UCSD-AML1 (cell line): ENCODE measurements around the gene KNDC1.
"Not testable (repeated sequence)": the region's sequence is repeated elsewhere in the genome, so short reads cannot be mapped to it uniquely, and the experiment has no call there.

Experiments
- DNase-seq: peaks from one replicate; lab custom pipeline; 2025; ENCODE audit not compliant: unreplicated experiment; lab: John Stamatoyannopoulos, UW

Gene KNDC1

DNA sequence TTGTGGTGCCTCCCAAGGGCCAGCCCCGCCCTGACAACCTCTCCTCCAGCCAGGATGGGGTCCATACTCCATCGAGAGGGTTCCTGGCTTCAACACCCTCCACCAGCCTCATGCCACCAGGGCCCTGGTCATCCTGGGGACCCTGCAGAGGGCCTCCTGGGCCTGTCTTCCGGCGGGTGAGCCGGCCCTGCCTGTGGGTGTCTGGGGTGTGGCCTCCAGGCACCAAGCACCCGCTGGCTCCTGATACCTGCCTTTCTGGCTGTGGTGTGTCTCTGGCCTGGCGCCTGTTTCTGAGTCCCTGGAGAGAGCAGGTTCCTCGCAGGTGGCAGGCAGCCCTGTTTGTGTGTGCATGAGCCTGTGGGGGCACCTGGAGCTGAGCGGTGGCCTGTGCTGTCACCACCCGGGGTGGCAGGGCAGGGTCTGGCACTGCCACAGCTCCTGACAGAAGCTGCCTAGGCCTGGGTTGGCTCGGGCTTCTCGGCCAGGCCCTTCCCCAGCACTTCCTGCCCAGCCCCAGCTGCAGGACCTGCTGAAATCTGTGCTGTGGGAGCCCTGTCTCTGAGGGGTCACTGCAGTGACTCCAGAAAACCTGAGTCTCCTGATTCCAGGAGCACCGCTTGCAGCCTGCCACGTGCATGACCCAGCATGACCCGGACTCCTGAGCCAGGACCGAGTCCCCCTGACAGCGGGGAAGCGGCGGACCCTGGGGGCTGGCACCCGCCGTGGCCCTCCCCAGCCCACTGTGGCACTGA, 98.2 kb downstream of the KNDC1 start:
- DNase-seq, result peak; percentile 50

DNA sequence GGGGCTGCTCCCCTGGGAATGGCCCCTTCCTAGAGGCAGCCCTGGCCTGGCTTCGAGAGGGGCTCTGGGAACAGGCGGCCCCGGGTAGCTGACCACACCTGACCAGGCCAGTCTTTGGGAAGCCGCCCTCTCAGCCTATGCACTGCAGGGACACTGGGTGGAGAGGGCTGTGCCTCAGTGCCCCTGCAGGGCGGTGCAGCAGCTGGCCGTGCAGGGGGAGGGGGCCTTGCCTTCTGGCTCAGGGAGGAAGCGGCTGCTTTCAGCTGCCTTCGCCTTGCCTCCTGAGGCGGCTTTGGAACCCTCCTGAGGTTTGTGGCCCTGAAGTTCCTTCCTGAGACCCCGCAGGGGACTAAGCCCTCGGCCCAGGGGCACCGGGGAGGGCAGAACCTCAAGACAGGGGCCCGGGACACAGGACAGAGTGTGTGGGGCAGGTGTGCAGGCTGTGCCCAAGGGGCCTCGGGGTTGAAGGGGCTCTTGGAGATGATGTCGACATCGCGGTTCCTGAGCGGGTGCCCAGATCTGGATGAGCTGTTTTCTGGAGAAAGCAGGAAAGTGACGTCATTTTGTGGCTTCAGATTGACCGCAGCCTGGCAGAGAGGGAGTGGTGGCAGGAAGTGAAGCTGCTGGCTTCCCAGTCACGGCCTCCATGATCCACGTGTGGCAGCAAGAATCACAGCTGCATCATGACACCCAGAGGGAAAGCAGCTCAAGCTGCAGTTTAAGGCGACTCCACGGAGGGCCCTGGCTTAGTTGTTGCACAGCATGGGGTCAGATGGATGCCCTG, 99.0 kb downstream of the KNDC1 start:
- peak; percentile 92 for DNase-seq

DNA sequence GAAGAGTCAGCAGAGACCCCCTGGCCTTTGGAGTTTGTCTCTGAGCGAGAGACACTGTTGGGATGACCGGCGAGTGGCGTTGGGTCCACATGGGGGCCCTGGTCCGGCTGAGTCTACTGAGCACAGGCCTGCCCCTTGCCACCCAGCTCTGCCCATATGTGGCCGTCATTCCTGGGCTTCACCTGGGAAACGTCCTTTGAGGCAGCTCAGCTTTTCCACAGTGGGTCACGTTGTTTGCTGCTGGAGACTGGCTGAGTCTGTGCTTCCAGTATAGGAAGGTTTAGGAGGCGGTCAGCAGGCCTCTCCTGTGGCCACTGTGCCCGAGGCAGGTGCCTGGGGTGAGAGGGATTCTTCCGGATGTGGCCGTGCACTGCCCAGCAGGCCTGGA, 99.6 kb downstream of the KNDC1 start:
- no peak for DNase-seq

DNA sequence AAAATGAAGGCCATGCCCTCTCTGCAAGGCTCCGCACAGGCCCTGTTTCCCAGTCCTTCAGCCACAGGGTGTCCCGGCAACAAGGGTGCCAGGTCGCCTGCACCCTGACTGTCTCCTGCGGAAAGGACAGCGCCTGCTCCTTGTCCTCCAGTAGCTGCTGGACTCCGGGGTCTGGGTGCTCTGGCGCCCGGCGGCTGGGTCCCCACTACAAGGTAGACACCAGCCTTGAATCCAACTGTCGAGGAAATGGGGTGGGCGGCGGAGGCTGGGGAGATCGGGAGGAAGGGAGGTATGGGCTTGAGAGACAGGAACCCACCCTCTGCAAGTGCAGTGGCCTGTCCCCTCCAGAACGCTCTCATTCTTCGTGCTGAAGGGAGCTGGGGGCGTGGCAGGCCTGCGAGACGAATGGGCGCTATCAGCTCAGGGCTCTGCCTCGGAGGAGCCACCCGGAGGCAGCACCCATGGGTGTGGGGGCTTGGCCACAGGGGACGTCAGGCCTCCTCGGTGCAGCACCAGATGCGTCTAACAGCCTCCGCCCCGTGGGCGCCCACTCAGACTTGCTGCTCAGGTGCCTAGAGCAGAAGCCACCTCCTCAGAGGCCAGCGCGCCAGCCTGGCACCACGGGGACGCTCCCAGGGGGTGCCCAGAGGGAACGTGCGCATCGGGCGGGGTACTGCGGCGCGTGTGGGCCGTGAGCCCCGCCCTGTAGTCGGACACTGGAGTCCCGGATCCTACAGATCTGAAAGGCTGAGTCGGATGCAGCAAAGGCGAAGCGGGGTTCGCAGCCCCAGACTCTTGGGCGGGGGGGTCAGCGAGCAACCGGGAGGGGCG, 101.1 kb downstream of the KNDC1 start:
- peak; percentile 45 for DNase-seq

DNA sequence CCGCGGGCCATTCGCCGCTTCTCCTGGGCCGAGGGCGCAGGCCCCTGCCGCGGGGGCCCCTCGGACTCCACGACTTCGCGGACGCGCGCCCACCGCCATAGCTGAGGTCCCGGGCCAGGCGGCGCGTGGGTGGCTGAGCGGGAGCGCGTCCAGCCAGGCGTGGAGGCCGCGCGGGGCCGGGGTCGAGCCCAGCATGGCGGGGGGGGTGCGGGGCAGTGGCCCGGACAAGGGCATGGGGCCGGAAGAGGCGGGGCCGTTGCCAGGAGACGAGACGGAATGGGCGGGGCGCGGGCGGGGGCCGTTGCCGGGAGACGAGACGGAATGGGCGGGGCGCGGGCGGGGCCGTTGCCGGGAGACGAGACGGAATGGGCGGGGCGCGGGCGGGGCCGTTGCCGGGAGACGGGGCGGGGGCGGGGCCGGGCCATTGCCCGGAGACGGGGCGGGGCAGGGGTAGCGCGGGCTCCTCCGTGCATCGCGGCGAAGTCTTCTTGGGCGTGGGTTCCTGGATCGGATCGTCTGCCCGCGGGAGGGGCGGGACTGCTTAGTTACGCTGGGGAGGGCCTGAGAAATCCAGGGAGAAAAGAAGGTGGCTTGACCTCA, 101.8 kb downstream of the KNDC1 start:
- DNase-seq, result peak; percentile 72

DNA sequence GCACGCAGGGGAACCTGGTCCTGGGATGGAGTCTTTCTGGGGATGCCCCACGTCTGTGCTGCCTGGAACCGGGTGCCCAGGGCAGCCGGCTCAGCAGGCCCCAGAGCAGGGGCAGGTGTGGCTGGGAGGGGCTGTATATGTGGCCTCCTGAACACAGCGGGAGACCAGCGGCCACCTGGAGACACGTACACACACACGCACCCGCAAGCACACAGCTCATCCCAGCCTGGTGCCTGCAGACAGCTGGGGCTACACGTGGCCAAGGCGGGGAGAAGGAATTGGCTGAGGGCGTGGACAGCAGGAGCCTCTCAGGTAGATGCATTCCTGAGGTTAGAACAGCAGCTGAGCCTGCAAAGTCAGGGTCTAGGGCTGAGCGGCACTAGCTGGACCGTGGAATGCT, 102.7 kb downstream of the KNDC1 start:
- no peak for DNase-seq

DNA sequence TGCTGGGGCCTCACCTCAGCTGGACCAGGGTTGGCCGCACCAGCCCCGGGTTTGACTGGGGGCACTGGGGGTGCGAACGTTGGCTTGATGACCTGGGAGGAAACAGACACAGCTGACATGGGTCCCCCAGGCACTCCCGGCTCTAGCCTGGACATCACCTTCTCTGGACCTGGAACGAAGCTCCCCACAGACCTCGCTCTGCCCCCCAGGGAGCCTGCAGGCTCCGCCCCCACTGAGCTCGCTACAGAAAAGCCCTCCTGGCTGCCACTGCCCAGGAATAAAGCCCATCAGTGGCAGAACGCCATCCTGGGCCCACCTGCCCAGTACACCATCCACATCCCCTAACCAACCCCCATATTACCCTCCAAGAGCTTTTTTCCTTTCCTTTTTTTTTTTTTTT, 103.7 kb downstream of the KNDC1 start:
- no peak for DNase-seq

DNA sequence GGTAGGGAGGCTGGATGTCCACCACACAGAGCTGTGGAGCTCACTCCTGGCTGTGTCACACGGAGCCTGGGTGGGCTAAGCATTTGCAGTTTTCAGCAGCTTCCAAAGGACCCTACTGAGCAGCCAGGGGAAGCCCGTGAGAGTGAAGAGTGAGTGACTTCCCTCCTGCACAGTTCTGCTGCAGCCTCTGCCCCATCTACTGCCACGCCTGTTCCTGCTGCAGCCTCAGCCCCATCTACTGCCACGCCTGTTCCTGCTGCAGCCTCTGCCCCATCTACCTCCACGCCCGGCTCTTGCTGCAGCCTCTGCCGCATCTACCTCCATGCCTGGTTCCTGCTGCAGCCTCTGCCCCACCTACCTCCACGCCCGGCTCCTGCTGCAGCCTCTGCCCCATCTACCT, 104.4 kb downstream of the KNDC1 start:
- DNase-seq, result no peak

DNA sequence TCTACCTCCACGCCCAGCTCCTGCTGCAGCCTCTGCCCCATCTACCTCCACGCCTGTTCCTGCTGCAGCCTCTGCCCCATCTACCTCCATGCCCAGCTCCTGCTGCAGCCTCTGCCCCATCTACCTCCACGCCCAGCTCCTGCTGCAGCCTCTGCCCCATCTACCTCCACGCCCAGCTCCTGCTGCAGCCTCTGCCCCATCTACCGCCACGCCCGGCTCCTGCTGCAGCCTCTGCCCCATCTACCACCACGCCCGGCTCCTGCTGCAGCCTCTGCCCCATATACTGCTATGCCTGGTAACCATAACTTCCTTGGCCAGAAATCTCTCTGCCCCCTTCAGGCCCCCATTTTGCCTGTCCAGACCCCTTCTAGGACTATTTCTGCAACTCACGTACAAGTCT, 105.0 kb downstream of the KNDC1 start:
- not testable (repeated sequence) for DNase-seq

DNA sequence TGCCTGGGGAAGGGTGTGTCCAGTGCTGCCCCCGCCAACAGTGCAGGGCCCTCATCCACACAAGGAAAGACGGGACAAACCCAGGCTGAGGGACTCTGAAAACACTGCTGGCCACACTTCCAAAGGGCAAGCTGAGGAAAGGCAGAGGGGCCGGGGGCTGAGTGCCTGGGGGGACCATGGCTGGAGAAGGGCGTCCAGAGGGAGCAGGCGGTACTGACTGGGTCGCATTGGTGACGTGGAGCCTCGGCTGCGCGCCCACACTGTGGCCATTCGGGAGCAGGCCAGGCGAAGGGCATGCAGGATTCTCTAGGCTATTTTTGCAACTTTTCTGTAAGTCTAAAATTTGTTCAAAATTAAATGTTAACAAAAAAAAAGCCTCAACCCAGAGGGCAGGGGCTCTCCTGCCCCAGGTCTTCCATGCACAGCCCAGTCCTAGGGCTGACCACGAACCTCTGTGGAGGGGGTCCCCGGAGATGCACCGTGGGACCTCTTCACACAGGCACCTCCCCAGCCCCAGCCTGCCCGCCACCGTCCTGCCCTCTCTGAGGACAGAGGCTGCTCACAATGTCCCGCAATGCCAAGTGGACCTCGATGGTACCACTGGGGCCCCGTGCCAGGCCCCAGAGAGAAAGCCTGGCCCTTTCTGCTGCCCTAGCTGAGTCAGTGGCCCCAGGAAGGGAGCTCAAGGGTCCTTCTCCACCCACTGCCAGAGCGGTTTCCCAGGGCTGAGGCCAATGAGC, 106.2 kb downstream of the KNDC1 start:
- DNase-seq, result no peak

DNA sequence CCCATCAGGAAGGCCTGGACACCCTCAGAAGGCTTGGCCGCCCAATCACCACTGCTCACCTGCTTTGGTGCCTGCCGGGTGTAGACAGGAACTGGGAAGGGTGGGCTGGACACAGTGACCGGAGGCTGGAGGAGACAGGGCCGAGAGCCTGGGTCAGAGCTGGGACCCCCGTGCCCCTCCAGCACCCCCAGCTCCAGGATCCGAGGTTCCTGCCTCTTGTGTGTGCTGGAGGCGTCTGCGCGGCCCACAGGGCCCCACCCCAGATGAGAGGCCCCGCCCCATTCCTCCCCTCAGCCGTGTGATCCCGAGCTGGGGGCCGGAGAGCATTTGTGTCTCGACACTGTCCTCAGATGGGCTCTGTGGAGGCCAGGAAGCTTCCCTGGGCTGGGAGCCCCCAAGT, 107.3 kb downstream of the KNDC1 start:
- no peak for DNase-seq

DNA sequence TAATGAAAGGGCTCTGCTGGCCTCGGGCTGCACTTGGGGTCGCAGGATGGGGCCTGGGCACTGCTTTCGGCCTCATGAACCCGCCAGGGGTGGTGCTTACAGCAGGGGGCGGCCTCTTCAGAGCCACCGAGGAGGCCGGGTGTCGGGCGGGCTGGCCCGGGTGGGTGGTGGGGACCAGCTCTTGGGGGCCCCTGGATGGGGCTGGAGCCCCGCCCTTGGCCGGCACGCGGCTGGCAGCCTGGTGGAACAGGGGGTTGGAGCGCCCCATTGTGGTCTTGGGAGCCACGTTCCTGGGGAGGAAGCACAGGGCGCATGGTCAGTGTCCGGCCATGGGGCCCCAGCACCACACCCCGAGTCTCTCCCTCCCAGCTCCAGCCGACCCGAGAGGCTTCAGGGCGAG, 107.8 kb downstream of the KNDC1 start:
- DNase-seq, result no peak

DNA sequence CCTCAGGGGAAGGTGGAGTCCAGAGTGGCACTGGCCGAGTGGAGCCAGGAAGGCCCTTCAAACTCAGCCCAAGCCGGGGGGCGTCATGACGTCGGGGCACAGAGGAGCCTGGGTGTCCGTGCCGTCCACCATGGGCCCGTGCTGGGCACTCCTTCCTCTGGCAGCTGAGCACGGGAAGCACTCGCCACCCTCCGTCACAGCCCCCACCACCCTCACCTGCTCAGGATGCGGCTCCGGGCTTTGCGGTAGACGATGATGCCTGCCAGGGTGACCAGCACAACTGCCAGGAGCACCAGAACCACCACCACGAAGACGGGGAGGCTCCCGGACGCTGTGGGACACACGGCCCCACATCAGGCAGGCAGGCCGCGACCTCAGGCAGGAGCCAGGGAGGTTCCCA, 108.5 kb downstream of the KNDC1 start:
- DNase-seq, result no peak

DNA sequence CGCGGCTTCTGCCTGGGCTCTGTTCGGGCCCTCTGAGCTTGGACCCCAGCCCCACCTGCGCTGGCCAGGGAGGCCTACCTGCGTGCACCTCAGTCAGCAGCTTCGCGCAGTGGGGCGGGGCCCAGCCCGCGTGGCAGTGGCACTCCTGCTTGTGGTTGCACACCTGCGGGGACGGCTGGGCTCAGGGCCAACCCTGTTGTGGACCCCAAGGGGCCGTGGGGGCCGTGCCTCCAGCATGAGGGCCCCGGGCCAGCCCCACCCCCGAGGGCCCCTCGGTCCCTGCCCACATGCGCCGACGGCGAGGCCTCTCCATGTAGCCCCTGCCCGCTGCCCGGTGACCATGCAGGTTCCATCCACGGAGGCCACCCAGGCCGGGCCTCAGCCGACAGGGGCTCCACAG, 109.3 kb downstream of the KNDC1 start:
- no peak for DNase-seq

DNA sequence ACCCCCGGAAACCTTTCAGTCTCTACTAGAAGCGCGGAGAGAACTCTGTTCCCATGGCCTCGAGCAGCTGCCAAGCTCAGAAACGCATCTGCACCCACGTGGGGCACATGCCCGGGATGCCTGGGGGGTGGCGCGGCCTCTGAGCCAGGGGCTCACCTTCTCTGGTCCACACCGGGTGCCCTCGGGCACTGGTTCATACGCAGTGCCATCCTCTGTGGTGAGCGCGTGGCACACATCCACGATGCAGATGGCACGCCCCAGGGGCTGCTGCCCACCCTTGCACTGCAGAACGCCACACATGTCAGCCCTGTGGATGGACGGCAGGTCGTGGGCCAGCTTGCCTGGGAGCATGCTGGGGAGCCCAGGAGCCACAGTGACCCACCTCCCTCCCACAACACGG, 110.2 kb downstream of the KNDC1 start:
- no peak for DNase-seq

DNA sequence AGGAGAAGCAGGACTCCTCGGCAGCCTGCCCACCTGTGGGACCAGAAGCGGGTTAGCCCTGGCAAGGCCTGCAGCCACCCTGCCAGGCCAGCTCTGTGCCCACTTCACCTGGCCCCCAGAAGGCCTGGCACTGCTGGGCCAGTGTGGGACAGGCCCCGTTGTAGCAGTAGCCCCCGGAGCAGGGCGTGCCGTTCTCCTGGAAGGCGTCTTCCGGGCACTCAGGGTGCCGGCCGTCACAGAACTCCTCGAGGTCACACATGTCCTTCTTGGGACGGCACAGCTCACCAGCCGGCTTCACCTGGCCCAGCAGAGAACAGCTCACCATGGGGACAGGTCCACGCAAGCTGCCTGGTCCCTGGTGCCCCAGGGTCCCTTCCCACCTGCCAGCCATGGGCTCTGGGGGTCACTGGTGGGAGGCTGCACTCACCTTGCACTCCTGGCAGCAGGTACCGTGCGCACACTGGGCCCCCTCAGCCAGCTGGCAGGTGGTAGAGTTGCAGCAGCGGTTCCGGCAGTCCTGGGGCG, 110.8 kb downstream of the KNDC1 start:
- no peak for DNase-seq

DNA sequence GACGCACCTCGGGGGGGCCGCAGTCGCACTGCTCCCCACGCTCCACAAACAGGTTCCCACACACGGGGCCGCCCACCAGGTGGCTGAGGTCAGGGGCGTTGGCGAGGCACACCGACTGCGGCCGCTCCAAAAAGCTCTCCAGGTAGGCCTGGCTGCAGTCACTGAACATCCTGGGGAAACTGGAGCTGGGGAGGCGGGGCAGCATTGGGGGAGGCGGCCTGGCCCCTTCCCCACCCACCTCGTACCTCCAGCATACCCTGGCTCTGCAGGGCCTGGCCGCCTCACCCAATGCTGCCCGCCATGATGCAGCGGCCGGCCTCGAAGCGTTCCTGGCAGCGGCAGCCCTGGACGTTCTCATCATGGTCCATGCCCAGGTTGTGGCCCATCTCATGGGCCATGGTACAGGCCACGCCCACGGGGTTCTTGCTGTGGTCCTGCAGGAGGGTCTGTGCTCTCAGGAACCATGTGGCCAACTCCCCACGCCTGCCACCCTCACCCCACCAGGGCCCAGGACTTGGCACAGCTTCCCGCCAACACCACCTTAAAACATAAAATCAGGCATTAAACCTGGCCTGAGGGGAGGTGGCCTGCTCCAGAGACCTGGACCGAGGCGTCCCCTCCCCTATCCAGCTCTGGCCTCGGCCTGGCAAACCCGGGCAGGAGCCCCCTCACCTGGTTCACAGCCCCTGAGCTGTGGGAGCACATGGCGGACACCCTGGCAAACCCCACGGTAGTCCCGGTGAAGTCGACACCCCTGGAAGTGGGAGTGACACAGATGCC, 111.7 kb downstream of the KNDC1 start:
- no peak for DNase-seq

DNA sequence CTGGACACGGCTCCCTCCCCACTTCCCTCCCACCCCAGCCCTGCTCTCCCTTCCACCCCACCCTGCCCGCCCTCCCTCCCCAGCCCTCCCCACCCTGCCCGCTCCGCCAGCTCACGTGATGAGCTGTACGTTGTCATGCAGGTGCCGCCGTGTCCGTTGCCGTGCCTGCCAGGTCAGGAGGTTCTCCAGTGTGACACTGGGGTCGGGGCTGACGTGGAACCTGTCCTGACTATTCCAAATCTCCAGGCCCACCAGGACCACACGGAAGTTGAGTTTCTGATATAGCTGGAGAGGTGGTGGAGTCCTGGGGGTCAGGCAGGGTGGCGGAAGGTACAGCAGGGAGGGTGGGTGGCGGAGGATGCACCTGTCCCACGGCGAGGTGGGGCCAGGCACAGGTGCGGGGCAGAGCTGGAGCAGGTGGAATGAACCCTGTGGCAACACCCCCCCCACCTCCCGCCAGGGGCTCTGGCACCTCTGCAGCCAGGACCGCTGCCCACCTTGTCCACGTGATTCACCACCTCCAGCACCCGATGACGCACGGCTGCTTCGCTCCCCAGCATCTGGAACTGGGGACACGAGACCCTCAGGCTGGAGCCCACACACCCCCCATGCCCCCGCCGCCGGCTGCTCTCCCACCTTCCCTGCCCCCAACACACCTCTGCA, 112.4 kb downstream of the KNDC1 start:
- no peak for DNase-seq

DNA sequence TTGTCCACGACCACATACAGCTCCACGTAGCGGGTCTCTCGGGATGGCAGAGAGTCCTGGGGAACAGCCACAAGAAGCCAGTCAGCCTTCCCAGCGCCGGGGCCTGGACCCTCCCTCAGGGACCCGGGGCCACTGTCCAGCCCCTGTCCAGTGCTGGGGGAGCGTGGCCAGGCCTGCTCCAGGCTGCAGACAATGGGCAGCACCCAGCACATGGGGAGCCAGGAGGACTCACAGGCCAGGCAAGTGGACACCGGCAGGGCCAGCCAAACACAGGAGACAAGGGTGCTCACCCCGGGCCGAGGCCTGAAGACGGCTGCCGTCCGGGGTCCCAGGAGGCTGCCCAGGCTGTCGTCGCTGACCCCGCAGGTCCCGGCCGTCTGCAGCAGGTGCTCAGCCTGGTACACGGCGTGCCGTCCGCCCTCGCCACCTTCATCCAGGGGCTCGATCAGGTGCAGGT, 113.0 kb downstream of the KNDC1 start:
- no peak for DNase-seq
